ENCODE results near the gene C5orf34.
"Not testable (repeated sequence)": the region's sequence is repeated elsewhere in the genome, so short reads cannot be mapped to it uniquely, and the experiment has no call there.

C5orf34 gene

GRCh38 chr5:43511062-43511461 is 3.9 kb downstream of the C5orf34 start:
- H3K4me3 ChIP-seq (ENCODE audit: low read length); H3K4me1 ChIP-seq (ENCODE audit: control insufficient read depth, insufficient read depth, low read length); H3K9ac ChIP-seq (ENCODE audit: low read length); H3K9me3 ChIP-seq (ENCODE audit: control insufficient read depth, low read length); H3K27me3 ChIP-seq (ENCODE audit: control insufficient read depth, insufficient read depth, low read length); H3K36me3 ChIP-seq (ENCODE audit: control insufficient read depth, insufficient read depth, low read length): not testable (repeated sequence)

GRCh38 chr5:43498581-43498980 is 16.4 kb downstream of the C5orf34 start:
- no peaks in the 10 kb centered on the region for H3K4me1 ChIP-seq (ENCODE audit: control insufficient read depth, insufficient read depth, low read length)
- H3K9ac ChIP-seq (ENCODE audit: low read length) = no peak overlapping the region
- H3K36me3 ChIP-seq (ENCODE audit: control insufficient read depth, insufficient read depth, low read length) = no peaks in the 10 kb centered on the region
- H3K4me3 ChIP-seq (ENCODE audit: low read length) = no peak overlapping the region
- no peaks in the 10 kb centered on the region for H3K27me3 ChIP-seq (ENCODE audit: control insufficient read depth, insufficient read depth, low read length)
- no peaks in the 10 kb centered on the region for H3K9me3 ChIP-seq (ENCODE audit: control insufficient read depth, low read length)

DNA sequence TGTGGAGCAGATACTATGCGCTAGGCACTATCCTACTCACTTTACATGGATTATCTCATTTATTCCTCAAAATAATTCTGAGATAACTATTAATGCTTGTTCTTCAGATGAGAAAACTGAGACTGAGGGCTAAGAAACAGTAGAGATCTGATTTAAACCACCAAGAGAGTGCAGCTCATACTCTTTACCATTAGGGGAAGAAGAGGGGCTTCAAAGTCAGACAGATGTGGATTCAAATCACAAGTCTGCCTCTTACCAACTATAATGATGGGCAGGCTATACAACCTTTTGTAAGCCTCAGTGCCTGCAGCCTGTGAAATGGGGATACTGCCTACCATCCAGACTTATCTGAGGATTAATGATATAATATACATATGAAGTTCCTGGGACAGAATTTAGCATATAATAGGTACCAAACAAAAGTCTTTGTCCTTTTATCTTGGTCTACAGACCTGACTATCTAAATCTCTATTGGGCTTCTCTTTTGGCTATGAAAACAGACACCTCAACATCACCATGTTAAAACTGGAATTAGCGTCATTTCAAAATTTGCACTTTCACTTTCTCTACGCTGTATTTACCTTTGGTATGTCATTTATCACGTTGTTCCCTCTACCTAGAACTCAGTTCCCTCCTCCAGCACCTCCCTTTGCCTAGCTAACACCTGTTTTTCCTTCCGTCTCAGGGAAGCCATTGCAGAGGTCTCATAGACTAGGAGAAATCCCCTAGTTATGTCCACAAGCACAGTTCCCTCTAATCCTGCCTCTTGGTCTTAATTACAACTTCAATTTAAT is 17.4 kb downstream of the C5orf34 start:
- Histone ChIP-seq H3K9me3 (ENCODE audit: control insufficient read depth, low read length) (no peaks in the 10 kb centered on the region), H3K9ac (ENCODE audit: low read length) (peak overlapping the region; percentile 68), H3K4me1 (ENCODE audit: control insufficient read depth, insufficient read depth, low read length) (no peaks in the 10 kb centered on the region), H3K36me3 (ENCODE audit: control insufficient read depth, insufficient read depth, low read length) (no peaks in the 10 kb centered on the region), H3K27me3 (ENCODE audit: control insufficient read depth, insufficient read depth, low read length) (no peaks in the 10 kb centered on the region), H3K4me3 (ENCODE audit: low read length) (no peak overlapping the region)

DNA sequence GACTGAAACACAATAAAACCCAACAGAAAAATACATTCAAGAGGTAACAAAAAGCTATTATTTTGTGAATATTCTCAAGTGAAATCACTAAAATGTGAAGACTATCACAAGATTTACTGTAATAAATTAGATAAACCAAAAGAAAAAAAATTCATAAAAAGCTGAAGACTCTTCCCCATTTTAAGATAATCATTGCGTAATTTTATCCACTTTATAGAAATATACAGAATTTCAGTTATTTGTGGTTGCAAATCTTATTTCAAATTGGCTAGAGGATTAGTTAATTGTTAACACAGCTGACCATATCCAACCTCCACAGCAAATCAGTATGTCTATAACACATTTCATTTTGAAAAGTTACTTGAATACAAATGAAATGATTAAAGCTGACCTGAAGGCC is 23.6 kb downstream of the C5orf34 start:
- H3K27me3 ChIP-seq (ENCODE audit: control insufficient read depth, insufficient read depth, low read length) = no peaks in the 10 kb centered on the region
- no peaks in the 10 kb centered on the region for H3K36me3 ChIP-seq (ENCODE audit: control insufficient read depth, insufficient read depth, low read length)
- H3K4me1 ChIP-seq (ENCODE audit: control insufficient read depth, insufficient read depth, low read length) = no peaks in the 10 kb centered on the region
- no peak overlapping the region for H3K4me3 ChIP-seq (ENCODE audit: low read length)
- no peak overlapping the region for H3K9ac ChIP-seq (ENCODE audit: low read length)
- no peaks in the 10 kb centered on the region for H3K9me3 ChIP-seq (ENCODE audit: control insufficient read depth, low read length)

GRCh38 chr5:43486353-43486752 is 28.6 kb downstream of the C5orf34 start:
- Histone ChIP-seq H3K4me1 (ENCODE audit: control insufficient read depth, insufficient read depth, low read length) (peaks cover 13% of the 10 kb centered on the region), H3K9me3 (ENCODE audit: control insufficient read depth, low read length) (no peaks in the 10 kb centered on the region), H3K36me3 (ENCODE audit: control insufficient read depth, insufficient read depth, low read length) (no peaks in the 10 kb centered on the region), H3K4me3 (ENCODE audit: low read length) (no peak overlapping the region), H3K27me3 (ENCODE audit: control insufficient read depth, insufficient read depth, low read length) (no peaks in the 10 kb centered on the region), H3K9ac (ENCODE audit: low read length) (no peak overlapping the region)

DNA sequence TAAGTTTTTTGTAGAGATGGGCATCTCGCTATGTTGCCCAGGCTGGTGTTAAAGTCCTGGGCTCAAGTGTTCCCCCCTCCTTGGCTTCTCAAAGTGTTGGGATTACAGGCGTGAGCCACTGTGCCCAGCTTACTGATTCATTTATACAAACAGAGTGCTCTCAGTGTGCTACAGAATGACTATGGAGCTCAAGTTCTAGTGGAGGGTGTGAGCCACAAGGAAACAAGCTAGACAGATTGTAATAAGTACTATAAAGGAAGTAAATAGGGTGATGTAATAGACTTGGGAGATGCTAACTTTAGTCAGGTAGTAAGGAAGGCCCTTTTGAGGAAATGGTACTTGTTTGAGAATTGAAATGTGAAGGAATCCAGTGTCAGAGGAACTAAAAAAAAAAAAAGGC is 29.5 kb downstream of the C5orf34 start:
- H3K9ac ChIP-seq (ENCODE audit: low read length) = no peak overlapping the region
- no peaks in the 10 kb centered on the region for H3K27me3 ChIP-seq (ENCODE audit: control insufficient read depth, insufficient read depth, low read length)
- H3K9me3 ChIP-seq (ENCODE audit: control insufficient read depth, low read length) = no peaks in the 10 kb centered on the region
- H3K4me1 ChIP-seq (ENCODE audit: control insufficient read depth, insufficient read depth, low read length) = peaks cover 13% of the 10 kb centered on the region
- H3K4me3 ChIP-seq (ENCODE audit: low read length) = no peak overlapping the region
- no peaks in the 10 kb centered on the region for H3K36me3 ChIP-seq (ENCODE audit: control insufficient read depth, insufficient read depth, low read length)

- H3K4me3 ChIP-seq (ENCODE audit: low read length) = peak overlapping the region; percentile 78
- H3K9ac ChIP-seq (ENCODE audit: low read length) = peak overlapping the region; percentile 93
- no peaks in the 10 kb centered on the region for H3K36me3 ChIP-seq (ENCODE audit: control insufficient read depth, insufficient read depth, low read length)
- H3K9me3 ChIP-seq (ENCODE audit: control insufficient read depth, low read length) = no peaks in the 10 kb centered on the region
- peaks cover 13% of the 10 kb centered on the region for H3K4me1 ChIP-seq (ENCODE audit: control insufficient read depth, insufficient read depth, low read length)
- H3K27me3 ChIP-seq (ENCODE audit: control insufficient read depth, insufficient read depth, low read length) = no peaks in the 10 kb centered on the region
Observed at GRCh38 chr5:43484106-43484849, 30.7 kb downstream of the C5orf34 start.

GRCh38 chr5:43483298-43484105 is 31.4 kb downstream of the C5orf34 start, which contains the start of gene TMEM267:
TMEM267 (minus strand) TSS chr5:43483865; CDS start chr5:43453969, 29,896 bp downstream.
- Histone ChIP-seq H3K27me3 (ENCODE audit: control insufficient read depth, insufficient read depth, low read length) (no peaks in the 10 kb centered on the region), H3K36me3 (ENCODE audit: control insufficient read depth, insufficient read depth, low read length) (no peaks in the 10 kb centered on the region), H3K9ac (ENCODE audit: low read length) (peak within 1 kb of the TSS; percentile 93), H3K4me1 (ENCODE audit: control insufficient read depth, insufficient read depth, low read length) (peaks cover 13% of the 10 kb centered on the region), H3K4me3 (ENCODE audit: low read length) (peak within 1 kb of the TSS; percentile 78), H3K9me3 (ENCODE audit: control insufficient read depth, low read length) (no peaks in the 10 kb centered on the region)

DNA sequence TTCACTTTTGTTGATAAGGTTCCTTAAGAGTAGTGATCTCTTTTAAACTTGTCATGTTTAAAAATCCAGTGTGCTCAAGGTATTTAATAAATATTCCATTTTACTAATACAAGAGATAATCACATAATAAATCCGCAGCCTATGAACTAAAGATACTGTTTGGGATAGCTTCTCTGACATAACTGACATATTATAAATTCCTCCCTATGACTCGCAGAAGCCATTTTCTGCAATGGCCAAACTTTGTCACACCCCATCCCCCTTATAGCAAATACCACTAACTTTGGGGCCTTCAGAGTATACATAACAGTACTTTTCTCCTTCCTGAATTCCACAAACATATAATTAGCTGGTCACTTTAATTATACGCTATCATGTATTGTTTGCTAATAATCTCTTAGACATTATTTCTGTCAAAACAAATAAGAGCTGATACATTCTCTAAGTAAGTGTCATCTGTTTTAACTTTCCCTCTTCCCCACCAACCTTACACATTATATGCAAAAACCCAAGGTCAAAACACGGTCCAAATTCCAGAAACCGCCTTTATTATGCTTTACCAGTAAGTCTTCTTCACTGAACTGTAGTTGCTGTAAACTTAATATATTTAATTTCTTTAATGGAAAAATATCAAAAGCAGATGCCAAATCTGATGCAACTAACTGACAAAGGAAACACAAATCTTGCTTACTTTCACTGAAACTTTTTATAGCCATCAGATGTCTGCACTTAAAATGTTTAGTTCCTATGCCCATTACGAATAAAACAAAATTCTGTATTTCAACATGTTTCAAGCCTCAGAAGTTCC is 32.3 kb downstream of the C5orf34 start:
- no peaks in the 10 kb centered on the region for H3K9me3 ChIP-seq (ENCODE audit: control insufficient read depth, low read length)
- no peaks in the 10 kb centered on the region for H3K36me3 ChIP-seq (ENCODE audit: control insufficient read depth, insufficient read depth, low read length)

DNA sequence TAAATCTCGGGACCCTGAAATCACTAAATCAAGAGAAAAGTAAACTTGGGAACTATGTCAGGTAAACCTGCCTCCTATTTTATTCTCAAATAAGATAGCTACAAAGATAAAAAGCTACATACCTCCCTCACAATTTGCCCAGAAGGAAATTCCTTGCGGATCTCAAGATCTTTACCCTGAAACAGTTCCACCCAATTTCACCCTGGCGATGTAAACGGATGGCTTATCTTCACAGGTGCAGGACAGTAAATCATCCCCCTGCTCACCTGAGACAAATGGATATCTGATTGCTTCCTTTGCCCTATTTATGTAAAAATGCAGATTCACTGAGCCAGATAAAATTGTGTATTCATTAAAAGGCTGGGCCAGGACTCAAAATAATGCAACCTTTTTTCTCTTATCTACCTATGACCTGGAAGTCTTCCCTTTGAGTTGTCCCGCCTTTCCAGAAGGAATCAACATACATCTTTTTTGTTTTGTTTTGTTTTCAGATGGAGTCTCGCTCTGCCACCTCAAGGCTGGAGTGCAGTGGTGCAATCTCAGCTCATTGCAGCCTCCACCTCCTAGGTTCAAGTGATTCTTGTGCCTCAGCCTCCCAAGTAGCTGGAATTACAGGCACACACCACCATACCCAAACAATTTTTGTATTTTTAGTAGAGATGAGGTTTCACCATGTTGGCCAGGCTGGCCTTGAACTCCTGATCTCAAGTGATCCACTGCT is 45.1 kb downstream of the C5orf34 start:
- H3K9ac ChIP-seq (ENCODE audit: low read length) = no peak overlapping the region
- H3K27me3 ChIP-seq (ENCODE audit: control insufficient read depth, insufficient read depth, low read length) = no peaks in the 10 kb centered on the region
- no peaks in the 10 kb centered on the region for H3K4me1 ChIP-seq (ENCODE audit: control insufficient read depth, insufficient read depth, low read length)
- no peaks in the 10 kb centered on the region for H3K36me3 ChIP-seq (ENCODE audit: control insufficient read depth, insufficient read depth, low read length)
- H3K4me3 ChIP-seq (ENCODE audit: low read length) = no peak overlapping the region
- H3K9me3 ChIP-seq (ENCODE audit: control insufficient read depth, low read length) = no peaks in the 10 kb centered on the region

More for the DNA sequence above, 32.3 kb downstream of the C5orf34 start:
- Histone ChIP-seq H3K27me3 (ENCODE audit: control insufficient read depth, insufficient read depth, low read length) (no peaks in the 10 kb centered on the region), H3K4me3 (ENCODE audit: low read length) (peak overlapping the region; percentile 78), H3K9ac (ENCODE audit: low read length) (peak overlapping the region; percentile 93), H3K4me1 (ENCODE audit: control insufficient read depth, insufficient read depth, low read length) (peaks cover 13% of the 10 kb centered on the region)

DNA sequence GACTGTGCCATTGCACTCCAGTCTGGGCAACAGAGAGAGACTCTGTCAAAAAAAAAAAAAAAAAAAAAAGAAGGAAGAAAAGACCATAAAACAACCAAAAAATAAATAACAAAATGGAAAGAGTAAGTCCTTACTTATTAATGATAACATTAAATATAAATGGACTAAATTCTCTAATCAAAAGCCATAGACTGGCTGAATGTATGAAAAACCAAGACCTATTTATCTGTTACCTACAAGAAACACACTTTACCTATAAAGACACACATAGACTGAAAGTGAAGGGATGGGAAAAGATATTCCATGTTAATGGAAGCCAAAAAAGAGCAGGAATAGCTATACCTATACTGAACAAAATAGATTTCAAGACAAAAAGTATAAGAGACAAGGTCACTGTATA is 47.8 kb downstream of the C5orf34 start:
- Histone ChIP-seq H3K4me1 (ENCODE audit: control insufficient read depth, insufficient read depth, low read length) (no peaks in the 10 kb centered on the region), H3K27me3 (ENCODE audit: control insufficient read depth, insufficient read depth, low read length) (no peaks in the 10 kb centered on the region), H3K4me3 (ENCODE audit: low read length) (no peak overlapping the region), H3K9me3 (ENCODE audit: control insufficient read depth, low read length) (no peaks in the 10 kb centered on the region), H3K36me3 (ENCODE audit: control insufficient read depth, insufficient read depth, low read length) (no peaks in the 10 kb centered on the region), H3K9ac (ENCODE audit: low read length) (no peak overlapping the region)
